Stimulated activated CD4-positive, alpha-beta T cell treated with anti-CD3 and anti-CD28 coated beads, Interleukin-4, amount 100 ng/mL, for 24 hours (primary cell): ENCODE data around the gene SYT11.
A peak's percentile ranks its signal among the peaks of the same experiment; 100 is the strongest.
"Not testable (repeated sequence)": the region's sequence is repeated elsewhere in the genome, so short reads cannot be mapped to it uniquely, and the experiment has no call there.

Experiments used
- DNase-seq: peaks from one replicate; pipeline ENCODE4 v3.0.0-alpha.2; 2020

The SYT11 gene

GRCh38 chr1:155859234-155859829 is at the start of gene SYT11:
TSS of gene SYT11 (plus strand) at chr1:155859567. CDS start at chr1:155859762, 195 bp downstream.
- peak; percentile 95 for DNase-seq

GRCh38 chr1:155812878-155813277 is 46.5 kb upstream of the SYT11 start:
- DNase-seq: no peak

GRCh38 chr1:155813672-155814071 is 45.7 kb upstream of the SYT11 start:
- no peak for DNase-seq

- no peak for DNase-seq
Observed at GRCh38 chr1:155816351-155816750, 43.0 kb upstream of the SYT11 start.

- no peak for DNase-seq
Observed at GRCh38 chr1:155827450-155827849, 31.9 kb upstream of the SYT11 start.

GRCh38 chr1:155831279-155831976 is 27.9 kb upstream of the SYT11 start:
- no peak for DNase-seq

GRCh38 chr1:155833665-155834295 is 25.6 kb upstream of the SYT11 start:
- DNase-seq: no peak

- no peak for DNase-seq
Observed at GRCh38 chr1:155834296-155834926, 25.0 kb upstream of the SYT11 start.

GRCh38 chr1:155834927-155835399 is 24.4 kb upstream of the SYT11 start:
- DNase-seq: not testable (repeated sequence)

- no peak for DNase-seq
Observed at GRCh38 chr1:155835548-155835947, 23.8 kb upstream of the SYT11 start.

GRCh38 chr1:155840386-155840785 is 19.0 kb upstream of the SYT11 start:
- no peak for DNase-seq

GRCh38 chr1:155844860-155845421 is 14.4 kb upstream of the SYT11 start:
- DNase-seq: no peak

GRCh38 chr1:155847823-155848529 is 11.4 kb upstream of the SYT11 start:
- no peak for DNase-seq

- DNase-seq: no peak
Observed at GRCh38 chr1:155850345-155850744, 9.0 kb upstream of the SYT11 start.

- DNase-seq: no peak
Observed at GRCh38 chr1:155856257-155856974, 3.0 kb upstream of the SYT11 start.

GRCh38 chr1:155856975-155857930 is 2.1 kb upstream of the SYT11 start, which contains the start of gene GON4L:
TSS of gene GON4L (minus strand) at chr1:155857214. CDS start at chr1:155853780, 3,434 bp downstream.
- DNase-seq: peak; percentile 91

- DNase-seq: peak; percentile 34
Observed at GRCh38 chr1:155858800-155859233, 550 bp upstream of the SYT11 start.

- peak; percentile 52 for DNase-seq
Observed at GRCh38 chr1:155859881-155860871, 809 bp downstream of the SYT11 start.

- DNase-seq: no peak
Observed at GRCh38 chr1:155860970-155861510, 1.7 kb downstream of the SYT11 start.
